HepG2 (cell line): ENCODE results near the gene GCHFR. TPM values are rescaled to one million over a fixed set of nuclear protein-coding genes. Genes with fewer than 3 reads are reported as not detected.

Experiments
- ATAC-seq: fragments of 200-7000 bp; cut with Tn5 transposase; 3 replicates; pipeline ENCODE4 v1.9.1; 2020; ENCODE audit warnings: mild to moderate bottlenecking, moderate library complexity
- BruUV-seq: library from RNA; stranded (reverse); fragments of 400-500 nt; replicated peaks from 2 replicates; lab custom pipeline; 2021; lab: Mats Ljungman, UMichigan
- CTCF ChIA-PET: fragments of 300-600 bp; formaldehyde crosslinking; extraction: SDS; loops from one replicate; lab custom pipeline; 2021; ENCODE audit warnings: low total read pairs, inconsistent platforms, low intra/inter-chr PET ratio; lab: Yijun Ruan, JAX
- POLR2A ChIA-PET: fragments of 350-600 bp; sonication (Branson Sonifier 250); formaldehyde crosslinking; loops from one replicate; lab custom pipeline; 2020; ENCODE audit warnings: antibody characterized with exemption, inconsistent platforms; lab: Yijun Ruan, JAX
- DNase-seq: peaks from one replicate; pipeline ENCODE4 v3.0.0-alpha.2; 2015; ENCODE audit warnings: low spot score
- FAIRE-seq: peaks from 3 replicates; lab custom pipeline; 2011; peaks lifted over from hg19 to GRCh38; lab: Jason Lieb, UNC
- H2AFZ ChIP-seq: one replicate; pipeline ENCODE4 v1.6.1; 2011; ENCODE audit warnings: low read length, inconsistent platforms
- H3K27ac ChIP-seq: fragments of 300-600 bp; 3 replicates; pipeline ENCODE4 v1.8.0; 2011; ENCODE audit warnings: mixed run types, mild to moderate bottlenecking, mixed read lengths, low read length, inconsistent platforms; ENCODE audit not compliant: insufficient read depth; ENCODE audit errors: extremely low read length
- H3K27me3 ChIP-seq, 2 experiments: fragments of 200-600 bp in 1 of 2; 2 replicates in 1 of 2; 3 replicates in 1 of 2; pipeline versions ENCODE4 v1.6.0 to v1.8.0; 2011; ENCODE audit warnings: low read length in 2 of 2, mild to moderate bottlenecking in 2 of 2, moderate library complexity in 2 of 2, inconsistent platforms in 1 of 2; ENCODE audit not compliant: insufficient read depth in 2 of 2, control insufficient read depth in 1 of 2
- H3K36me3 ChIP-seq, 2 experiments: fragments of 200-600 bp in 1 of 2; replicated peaks in 1 of 2; 2 replicates in 1 of 2; 3 replicates in 1 of 2; pipeline versions ENCODE4 v1.5.1 to v1.8.0; 2011; ENCODE audit warnings: low read length in 2 of 2, inconsistent platforms in 1 of 2; ENCODE audit not compliant: insufficient read depth in 2 of 2, control insufficient read depth in 1 of 2
- H3K4me1 ChIP-seq: 2 replicates; pipeline ENCODE4 v1.5.1; 2012; ENCODE audit warnings: low read length, inconsistent platforms; ENCODE audit not compliant: insufficient read depth
- H3K4me2 ChIP-seq: 2 replicates; pipeline ENCODE4 v1.6.0; 2011; ENCODE audit warnings: low read depth, low read length, inconsistent platforms
- H3K4me3 ChIP-seq, 3 experiments: fragments of 200-600 bp in 1 of 3; sonication (generic), shearing (Covaris generic) in 1 of 3; replicated peaks in 1 of 3; 2 replicates each; pipeline ENCODE4 v1.5.1; 2011 to 2016; ENCODE audit warnings: low read length in 3 of 3, inconsistent platforms in 2 of 3, low read depth in 2 of 3, mild to moderate bottlenecking in 2 of 3, control low read depth in 1 of 3, mixed read lengths in 1 of 3; ENCODE audit not compliant: insufficient read depth in 1 of 3
- H3K79me2 ChIP-seq: one replicate; pipeline ENCODE4 v1.6.1; 2011; ENCODE audit warnings: low read length, inconsistent platforms; ENCODE audit not compliant: insufficient read depth
- H3K9ac ChIP-seq: 2 replicates; pipeline ENCODE4 v1.6.0; 2011; ENCODE audit warnings: mild to moderate bottlenecking, low read depth, low read length, inconsistent platforms; ENCODE audit not compliant: insufficient read depth
- H3K9me3 ChIP-seq: 2 replicates; pipeline ENCODE4 v1.5.1; 2012; ENCODE audit warnings: mild to moderate bottlenecking, low read length
- H4K20me1 ChIP-seq: 2 replicates; pipeline ENCODE4 v1.6.0; 2011; ENCODE audit warnings: inconsistent platforms, mild to moderate bottlenecking, low read length, moderate library complexity; ENCODE audit not compliant: insufficient read depth
- ATF2 ChIP-seq: sonication (generic); formaldehyde crosslinking; IDR thresholded peaks from 2 replicates; pipeline ENCODE4 v1.4.0; 2020; ENCODE audit warnings: missing genetic modification reagents
- BORCS8-MEF2B ChIP-seq: sonication (generic); formaldehyde crosslinking; IDR thresholded peaks from 2 replicates; pipeline ENCODE4 v1.8.0; 2022; ENCODE audit warnings: mild to moderate bottlenecking, missing genetic modification reagents
- HOXA3 ChIP-seq: sonication (generic); formaldehyde crosslinking; IDR thresholded peaks from 2 replicates; pipeline ENCODE4 v1.5.0; 2020; ENCODE audit warnings: missing genetic modification reagents
- IRF2 ChIP-seq: IDR thresholded peaks from 2 replicates; pipeline ENCODE4 v1.6.1; 2018; ENCODE audit warnings: missing genetic modification reagents, missing compliant biosample characterization
- MEF2D ChIP-seq: sonication (generic); formaldehyde crosslinking; IDR thresholded peaks from 2 replicates; pipeline ENCODE4 v1.5.1; 2020; ENCODE audit warnings: mild to moderate bottlenecking, missing genetic modification reagents
- MIER3 ChIP-seq: IDR thresholded peaks from 2 replicates; pipeline ENCODE4 v1.6.1; 2016; ENCODE audit warnings: missing compliant biosample characterization, borderline replicate concordance
- NR2F6 ChIP-seq, 2 experiments: IDR thresholded peaks; 2 replicates each; pipeline ENCODE4 v1.6.1; 2016; ENCODE audit warnings: antibody characterized with exemption in 1 of 2, mild to moderate bottlenecking in 1 of 2
- RARA ChIP-seq: IDR thresholded peaks from 2 replicates; pipeline ENCODE4 v1.6.1; 2016; ENCODE audit warnings: missing genetic modification reagents, missing compliant biosample characterization
- RELA ChIP-seq: sonication (generic); formaldehyde crosslinking; IDR thresholded peaks from 2 replicates; pipeline ENCODE4 v1.4.0; 2020; ENCODE audit warnings: missing genetic modification reagents
- SOX5 ChIP-seq: IDR thresholded peaks from 2 replicates; pipeline ENCODE4 v1.6.1; 2016; ENCODE audit warnings: borderline replicate concordance
- SPEN ChIP-seq: sonication (generic); formaldehyde crosslinking; IDR thresholded peaks from 2 replicates; pipeline ENCODE4 v1.5.1; 2020; ENCODE audit warnings: low read depth, mild to moderate bottlenecking, missing genetic modification reagents
- ZMAT3 ChIP-seq: sonication (generic); formaldehyde crosslinking; conservative IDR thresholded peaks from 2 replicates; pipeline ENCODE4 v1.7.0; 2021; ENCODE audit warnings: missing genetic modification reagents
- ZNF12 ChIP-seq: sonication (generic); formaldehyde crosslinking; IDR thresholded peaks from 2 replicates; pipeline ENCODE4 v1.5.0; 2020; ENCODE audit warnings: missing genetic modification reagents
- ZNF687 ChIP-seq: sonication (generic); formaldehyde crosslinking; IDR thresholded peaks from 2 replicates; pipeline ENCODE4 v1.5.1; 2020; ENCODE audit warnings: mild to moderate bottlenecking, missing genetic modification reagents, moderate library complexity
- WGBS: methylation state at CpG from one replicate; pipeline ENCODE4 v1.1.6; 2017; ENCODE audit warnings: low lambda C conversion rate; 5-methylcytosine and 5-hydroxymethylcytosine counted together
- in situ Hi-C: cut with HindIII; loops from 2 replicates; pipeline ENCODE4 v1.10.0; 2017; ENCODE audit warnings: low pct_unique_long_range_greater_than_20kb; ENCODE audit not compliant: extremely low pct_ligation_motif_present
- intact Hi-C: fragments of 100-400 bp; cut with micrococcal nuclease; formaldehyde crosslinking; loops from one replicate; pipeline ENCODE4 v1.10.0; 2022; ENCODE audit not compliant: unreplicated experiment
- polyA plus RNA-seq, 8 experiments: library from polyadenylated mRNA; depleted of rRNA in 3 of 8; stranded (reverse) in 7 of 8; unstranded in 1 of 8; fragments of >200 nt; fragmentation: Illumina TruSeq in 4 of 8; extraction: Trizol in 4 of 8; gene quantifications; 2 replicates each; pipeline versions ENCODE4 v1.2.1 to v1.2.3, GENCODE V29; 2011 to 2016; ENCODE audit warnings: low read depth in 4 of 8, missing spikeins in 1 of 8, mixed read lengths in 1 of 8; ENCODE audit not compliant: insufficient read depth in 1 of 8
- total RNA-seq, 5 experiments: library from RNA; depleted of rRNA; stranded (reverse); fragments of >200 nt; fragmentation: Illumina TruSeq; extraction: Trizol; gene quantifications; 2 replicates each; pipeline ENCODE4 v1.2.3, GENCODE V29; 2016; ENCODE audit warnings: low read depth in 1 of 5
- TF ChIP-seq, protein P1 (sequence below): IDR thresholded peaks from 2 replicates; pipeline ENCODE4 v1.6.1; 2018; ENCODE audit warnings: missing genetic modification reagents, mild to moderate bottlenecking, missing compliant biosample characterization

Gene GCHFR
- total and polyA plus RNA-seq, 2 of the 13 experiments (the other 11 are each of a cell fraction or from before 2014, with no cell fraction given), result 51.5 to 92.4 TPM

GRCh38 chr15:40782609-40783227 lies 18.9 kb downstream of the GCHFR start:
- POLR2A ChIA-PET, result interaction anchor here (0.8 to 1.5 kb wide), 2 partner anchors 10 to 18 kb away, joined by 4 to 5 read pairs; no protein-coding TSS in a partner anchor
- ATAC-seq, result peak; percentile 99
- peak; percentile 34; the same call in 1 of the 2 replicates for TF ChIP-seq RARA
- peak; percentile 51; the same call in 1 of the 2 replicates for TF ChIP-seq BORCS8-MEF2B (CRISPR knock-in tag)
- TF ChIP-seq, protein P1, sequence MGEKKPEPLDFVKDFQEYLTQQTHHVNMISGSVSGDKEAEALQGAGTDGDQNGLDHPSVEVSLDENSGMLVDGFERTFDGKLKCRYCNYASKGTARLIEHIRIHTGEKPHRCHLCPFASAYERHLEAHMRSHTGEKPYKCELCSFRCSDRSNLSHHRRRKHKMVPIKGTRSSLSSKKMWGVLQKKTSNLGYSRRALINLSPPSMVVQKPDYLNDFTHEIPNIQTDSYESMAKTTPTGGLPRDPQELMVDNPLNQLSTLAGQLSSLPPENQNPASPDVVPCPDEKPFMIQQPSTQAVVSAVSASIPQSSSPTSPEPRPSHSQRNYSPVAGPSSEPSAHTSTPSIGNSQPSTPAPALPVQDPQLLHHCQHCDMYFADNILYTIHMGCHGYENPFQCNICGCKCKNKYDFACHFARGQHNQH (CRISPR knock-in tag), result peak; percentile 72; the same call in 1 of the 2 replicates
- TF ChIP-seq HOXA3, result peak; percentile 56; the same call in 1 of the 2 replicates
- 0 out of 2 replicates have a peak, but pooled peaks have one; percentile 23 for TF ChIP-seq ZNF12
- TF ChIP-seq ZNF687, result peak; percentile 64
- TF ChIP-seq IRF2, result peak; percentile 86
- TF ChIP-seq ATF2 (CRISPR knock-in tag), result peak; percentile 63; the same call in 1 of the 2 replicates
- no peak for TF ChIP-seq ZMAT3 (CRISPR knock-in tag)
- TF ChIP-seq RELA, result peak; percentile 58; the same call in 1 of the 2 replicates
- 0 out of 2 replicates have a peak, but pooled peaks have one; percentile 38 for TF ChIP-seq SOX5 (CRISPR knock-in tag)
- TF ChIP-seq MEF2D (CRISPR knock-in tag), result no peak
- TF ChIP-seq MIER3 (CRISPR knock-in tag), result 0 out of 2 replicates have a peak, but pooled peaks have one; percentile 42
- TF ChIP-seq NR2F6 (IDR thresholded peaks at IDR 0.05), result no peak
- peak; percentile 23; the same call in 1 of the 2 replicates for TF ChIP-seq NR2F6 (CRISPR knock-in tag; IDR thresholded peaks at IDR 0.05)
- TF ChIP-seq SPEN (CRISPR knock-in tag), result peak; percentile 35; the same call in 1 of the 2 replicates

More at GRCh38 chr15:40782609-40783227, 18.9 kb downstream of the GCHFR start:
- peaks cover 8 to 24% of the 10 kb centered on the region in 2 experiments; a peak in 4 of 5 replicates for H3K36me3 ChIP-seq
- no peak overlapping the region for H3K27ac ChIP-seq
- in situ Hi-C loops (no loop called here), intact Hi-C loops (loop anchor here (1.0 to 2.0 kb wide), 2 partner anchors 36 to 104 kb away; no protein-coding TSS in a partner anchor)
- H3K9me3 ChIP-seq, result no peaks in the 10 kb centered on the region
- FAIRE-seq, result peak; percentile 80
- CTCF ChIA-PET, result interaction anchor here (0.7 to 2.7 kb wide), 4 partner anchors 18 to 214 kb away, joined by 3 to 28 read pairs (median 6); partner anchors contain the start of gene GCHFR
- H3K9ac ChIP-seq, result no peak overlapping the region
- peaks cover 2% of the 10 kb centered on the region for H3K79me2 ChIP-seq
- BruUV-seq, result no TSS peak
- H3K4me1 ChIP-seq, result peaks cover 28% of the 10 kb centered on the region
- 19% methylated on average over 6 of the region's 8 CpGs for WGBS
- no peaks in the 10 kb centered on the region; the same call in 1 of the 2 replicates for H4K20me1 ChIP-seq
- DNase-seq, result peak; percentile 62
- no peak overlapping the region for H2AFZ ChIP-seq
- no peak overlapping the region for H3K4me3 ChIP-seq
- no peaks in the 10 kb centered on the region for H3K27me3 ChIP-seq
- no peak overlapping the region for H3K4me2 ChIP-seq
